NCI-H1048 (cell line): ENCODE data around the gene ZNF799.
A peak's percentile ranks its signal among the peaks of the same experiment; 100 is the strongest.
"Not testable (repeated sequence)": the region's sequence is repeated elsewhere in the genome, so short reads cannot be mapped to it uniquely, and the experiment has no call there.

Experiments used
- DNase-seq: peaks from one replicate; lab custom pipeline; 2025; lab: John Stamatoyannopoulos, UW

ZNF799 gene

DNA sequence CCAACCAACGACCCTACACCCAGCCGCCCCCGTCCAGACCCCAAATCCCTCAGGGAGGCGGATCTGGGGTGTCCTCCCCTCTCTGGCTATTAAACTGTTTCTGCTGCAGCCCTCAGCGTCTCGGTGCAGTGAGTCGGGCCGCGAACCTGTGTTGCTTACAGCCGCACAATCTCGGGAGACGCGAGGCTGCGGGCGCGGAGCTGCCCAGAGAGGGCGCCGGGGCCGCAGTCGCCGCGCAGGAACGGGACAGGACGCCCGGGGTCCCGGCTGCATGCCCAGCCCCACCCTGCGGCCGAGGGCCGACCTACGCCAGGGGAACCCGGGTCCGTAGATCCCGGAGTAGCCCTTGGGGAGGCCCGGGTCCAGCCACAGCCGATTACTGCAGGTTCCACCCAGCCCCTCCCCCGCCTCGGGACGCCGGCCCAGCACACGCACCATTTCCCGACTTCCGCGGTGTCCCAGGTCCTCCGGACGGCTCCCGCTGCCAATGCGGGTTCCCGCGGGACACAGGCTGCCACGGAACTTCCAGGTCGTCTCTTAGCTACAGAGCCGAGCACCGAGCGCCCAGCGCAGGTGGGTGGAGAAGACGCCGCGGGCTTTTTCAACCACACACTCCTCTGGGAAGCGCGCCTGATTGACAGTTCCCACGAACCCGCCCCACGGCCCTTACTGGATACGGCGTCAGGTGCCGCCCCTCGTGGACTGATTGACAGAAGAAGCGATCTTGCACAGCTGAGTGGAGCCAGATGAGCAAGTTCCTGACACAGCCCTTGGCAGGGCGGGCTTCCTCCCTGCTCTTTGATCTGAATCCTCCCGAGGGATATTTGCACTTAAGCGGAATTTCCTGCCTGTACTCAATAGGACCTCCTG, at the start of gene ZNF799:
Gene ZNF799 (minus strand): TSS at position 639 of the 870 bp plus-strand sequence. CDS start 201 bp downstream, at position 438.
- DNase-seq, result peak; percentile 87

DNA sequence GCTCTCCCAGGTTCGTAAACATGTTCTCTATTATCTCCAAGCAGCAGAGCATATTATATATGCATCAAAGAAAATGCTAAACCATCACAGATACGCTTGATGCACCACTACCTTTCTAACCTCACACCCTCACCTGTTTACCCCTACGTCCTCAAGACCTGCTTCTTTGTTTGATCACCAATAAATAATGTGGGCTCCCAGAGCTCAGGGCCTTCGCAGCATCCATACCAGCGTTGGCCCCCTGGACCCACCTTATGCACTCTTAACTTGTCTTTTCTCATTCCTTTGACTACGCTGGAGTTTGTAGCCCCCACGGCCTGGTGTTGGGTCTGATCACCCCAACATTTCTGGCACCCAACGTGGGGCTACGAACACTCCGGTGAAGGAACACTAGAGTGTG, 49.8 kb upstream of the ZNF799 start:
- no peak for DNase-seq

GRCh38 chr19:12448808-12449207, 47.7 kb upstream of the ZNF799 start:
- no peak for DNase-seq

DNA sequence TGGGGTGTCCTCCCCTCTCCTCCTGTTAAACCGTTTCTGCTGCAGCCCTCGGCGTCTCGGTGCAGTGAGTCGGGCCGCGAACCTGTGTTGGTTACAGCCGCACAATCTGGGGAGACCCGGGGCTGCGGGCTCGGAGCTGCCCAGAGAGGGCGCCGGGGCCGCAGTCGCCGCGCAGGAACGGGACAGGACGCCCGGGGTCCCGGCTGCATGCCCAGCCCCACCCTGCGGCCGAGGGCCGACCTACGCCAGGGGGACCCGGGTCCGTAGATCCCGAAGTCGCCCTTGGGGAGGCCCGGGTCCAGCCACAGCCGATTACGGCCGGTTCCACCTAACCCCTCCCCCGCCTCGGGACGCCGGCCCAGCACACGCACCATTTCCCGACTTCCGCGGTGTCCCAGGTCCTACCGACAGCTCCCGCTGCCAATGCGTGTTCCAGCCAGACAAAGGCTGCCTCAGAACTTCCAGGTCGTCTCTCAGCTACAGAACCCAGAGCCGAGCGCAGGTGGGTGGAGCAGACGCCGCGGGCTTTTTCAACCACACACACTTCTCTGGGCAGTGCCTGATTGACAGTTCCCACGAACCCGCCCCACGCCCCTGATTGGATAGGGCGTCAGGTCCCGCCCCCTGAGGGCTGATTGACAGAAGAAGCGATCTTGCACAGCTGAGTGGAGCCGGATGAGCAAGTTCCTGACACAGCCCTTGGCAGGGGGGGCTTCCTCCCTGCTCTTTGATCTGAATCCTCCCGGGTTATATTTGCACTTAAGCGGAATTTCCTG, 39.7 kb upstream of the ZNF799 start, which contains the start of gene ZNF443:
Gene ZNF443 (minus strand): TSS at position 481 of the 776 bp plus-strand sequence. CDS start 107 bp downstream, at position 374.
- DNase-seq, result peak; percentile 96

DNA sequence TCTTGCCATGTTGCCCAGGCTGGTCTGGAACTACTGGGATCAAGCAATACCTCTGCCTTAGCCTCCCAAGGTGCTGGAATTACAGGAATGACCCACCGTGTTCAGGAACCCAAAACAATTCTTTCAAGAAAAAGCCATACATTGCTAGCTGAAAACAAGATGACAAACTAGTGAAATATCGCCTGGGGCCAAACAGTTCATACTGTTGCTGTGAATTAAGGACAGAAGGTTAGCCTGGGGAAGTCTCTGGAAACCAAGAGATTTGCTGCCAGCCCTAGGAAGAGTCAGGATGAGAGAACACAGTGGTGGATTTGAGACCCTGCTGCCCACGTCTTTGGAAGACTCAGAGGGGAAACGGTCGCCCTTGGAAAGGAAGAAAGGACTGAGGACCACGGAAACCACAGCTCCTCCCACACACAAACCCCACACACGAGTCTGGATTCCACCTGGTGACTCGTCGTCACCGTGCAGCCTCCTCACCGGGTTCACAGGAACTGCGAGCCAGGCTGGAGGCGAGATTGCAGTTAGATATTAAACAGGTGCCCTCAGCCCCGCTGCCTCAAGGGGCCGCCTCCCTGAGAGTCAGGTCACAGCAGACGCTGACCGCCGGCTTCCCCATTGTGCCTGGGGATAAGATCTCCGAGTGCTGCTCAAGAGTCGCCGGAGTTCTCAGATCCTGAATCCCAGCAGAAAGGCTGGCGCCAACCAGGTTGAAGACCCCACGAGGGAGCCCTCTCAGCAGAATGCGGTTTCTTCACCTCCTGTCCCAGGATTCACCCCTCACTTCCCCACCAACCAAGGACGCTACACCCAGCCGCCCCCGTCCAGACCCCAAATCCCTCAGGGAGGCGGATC, 38.8 kb upstream of the ZNF799 start:
- DNase-seq, result not testable (repeated sequence)

GRCh38 chr19:12430726-12431299, 29.7 kb upstream of the ZNF799 start:
- DNase-seq, result not testable (repeated sequence)

GRCh38 chr19:12425888-12426274, 24.8 kb upstream of the ZNF799 start:
- no peak for DNase-seq

DNA sequence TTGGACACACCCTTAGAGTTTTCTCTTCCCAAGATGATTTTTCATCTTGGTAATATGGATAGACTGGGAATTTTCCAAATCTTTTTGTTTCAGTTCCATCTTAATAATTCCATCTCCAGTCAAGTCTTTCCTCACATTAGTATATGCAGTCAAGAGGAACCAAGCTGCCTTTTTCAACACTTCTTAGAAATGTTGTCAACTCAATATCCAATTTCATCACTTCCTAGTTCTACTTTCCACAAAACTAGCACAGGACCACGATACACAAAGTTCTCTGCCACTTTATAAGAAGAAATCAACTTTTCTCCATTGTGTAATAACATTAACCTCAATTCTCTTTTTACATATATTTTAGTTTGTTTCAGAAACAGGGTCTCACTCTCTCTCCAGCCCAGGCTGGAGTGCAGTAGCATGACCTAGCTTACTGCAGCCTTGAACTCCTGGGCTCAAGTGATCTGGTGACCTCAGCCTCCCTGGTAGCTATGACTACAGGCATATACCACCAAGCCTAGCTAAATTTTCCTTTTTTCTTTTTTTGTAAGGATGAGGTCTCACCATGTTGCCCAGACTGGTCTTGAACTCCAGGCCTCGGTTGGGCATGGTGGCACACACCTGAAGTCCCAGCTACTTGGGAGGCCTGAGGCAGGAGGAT, 24.3 kb upstream of the ZNF799 start:
- no peak for DNase-seq

GRCh38 chr19:12417273-12417672, 16.2 kb upstream of the ZNF799 start:
- not testable (repeated sequence) for DNase-seq

GRCh38 chr19:12411893-12412292, 10.8 kb upstream of the ZNF799 start:
- no peak for DNase-seq

- not testable (repeated sequence) for DNase-seq
These were observed 1.0 kb downstream of the ZNF799 start for GRCh38 chr19:12399901-12400632.

- not testable (repeated sequence) for DNase-seq
These were observed 9.9 kb downstream of the ZNF799 start for GRCh38 chr19:12391148-12391547.

DNA sequence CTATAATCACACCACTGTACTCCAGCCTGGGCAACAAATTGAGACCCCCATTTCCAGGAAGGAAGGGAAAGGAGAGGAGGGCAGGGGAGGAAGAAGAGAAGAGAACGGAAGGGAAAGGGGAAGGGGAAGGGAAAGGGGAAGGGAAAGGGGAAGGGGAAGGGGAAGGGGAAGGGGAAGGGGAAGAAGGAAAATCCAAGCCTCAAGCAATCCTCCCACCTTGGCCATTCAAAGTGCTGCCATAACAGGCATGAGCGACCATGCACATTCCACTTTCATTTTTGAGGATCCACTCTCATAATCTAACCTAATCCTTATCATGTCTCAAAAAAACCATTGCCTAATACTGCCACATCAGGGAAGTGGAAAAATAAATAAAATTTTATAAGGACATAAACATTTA, 14.7 kb downstream of the ZNF799 start:
- not testable (repeated sequence) for DNase-seq

DNA sequence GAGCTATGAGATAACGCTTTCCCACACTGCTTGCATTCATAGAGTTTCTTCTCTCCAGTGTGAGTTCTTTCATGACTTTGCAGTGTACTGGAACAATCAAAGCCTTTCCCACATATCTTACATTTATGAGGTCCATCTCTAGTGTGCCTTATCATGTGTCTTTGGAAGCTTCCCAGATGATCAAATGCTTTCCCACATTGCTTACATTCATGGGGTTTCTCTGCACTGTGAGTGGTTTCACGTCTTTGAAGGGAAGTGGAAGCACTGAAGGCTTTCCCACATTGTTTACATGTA, 20.7 kb downstream of the ZNF799 start:
- no peak for DNase-seq

- no peak for DNase-seq
These were observed 21.2 kb downstream of the ZNF799 start for GRCh38 chr19:12379732-12380443.

- no peak for DNase-seq
These were observed 27.0 kb downstream of the ZNF799 start for GRCh38 chr19:12374026-12374425.

DNA sequence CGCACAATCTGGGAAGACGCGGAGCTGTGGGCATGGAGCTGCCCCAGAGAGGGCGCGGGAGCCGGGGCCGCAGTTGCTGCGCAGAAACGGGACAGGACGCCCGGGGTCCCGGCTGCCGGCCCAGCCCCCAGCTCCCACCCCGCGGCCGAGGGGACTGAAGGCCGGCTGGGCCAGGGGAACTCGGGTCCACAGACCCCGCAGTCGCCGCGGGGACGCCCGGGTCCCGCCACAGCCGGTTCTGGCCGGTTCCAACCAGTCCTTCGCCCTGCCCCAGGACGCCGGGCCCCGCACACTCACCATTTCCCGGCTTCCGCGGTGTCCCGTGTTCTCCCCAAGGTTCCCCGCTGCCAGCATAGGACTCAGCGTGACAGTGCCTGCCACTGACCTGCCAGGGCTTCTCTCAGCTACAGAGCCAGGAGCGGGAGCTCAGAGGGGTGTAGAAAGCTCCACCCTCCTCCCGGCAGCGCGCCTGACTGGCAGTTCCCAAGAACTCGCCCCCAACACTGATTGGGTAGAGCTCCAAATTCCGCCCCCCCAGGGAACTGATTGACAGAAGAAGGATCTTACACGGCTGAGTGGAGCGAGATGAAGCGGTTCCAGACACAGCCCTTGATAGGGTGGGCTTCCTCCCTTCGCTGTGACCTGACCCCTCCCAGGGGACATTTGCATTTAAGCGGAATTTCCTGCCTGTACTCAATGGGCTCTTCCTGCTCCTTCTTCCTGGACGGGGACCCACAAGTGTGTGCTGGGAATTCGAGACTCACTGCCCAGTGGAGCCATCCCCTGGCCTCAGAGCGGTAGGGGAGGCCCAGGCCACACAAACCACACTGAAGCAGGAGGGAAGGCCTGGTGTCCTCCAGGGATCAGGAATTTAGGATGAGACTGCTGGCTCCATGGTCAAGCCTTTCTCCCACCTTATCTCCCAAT, 35.6 kb downstream of the ZNF799 start, which contains the start of gene ZNF442:
Gene ZNF442 (minus strand): TSS at position 448 of the 927 bp plus-strand sequence. CDS start 2,052 bp downstream, outside the sequence.
- peak; percentile 91 for DNase-seq

DNA sequence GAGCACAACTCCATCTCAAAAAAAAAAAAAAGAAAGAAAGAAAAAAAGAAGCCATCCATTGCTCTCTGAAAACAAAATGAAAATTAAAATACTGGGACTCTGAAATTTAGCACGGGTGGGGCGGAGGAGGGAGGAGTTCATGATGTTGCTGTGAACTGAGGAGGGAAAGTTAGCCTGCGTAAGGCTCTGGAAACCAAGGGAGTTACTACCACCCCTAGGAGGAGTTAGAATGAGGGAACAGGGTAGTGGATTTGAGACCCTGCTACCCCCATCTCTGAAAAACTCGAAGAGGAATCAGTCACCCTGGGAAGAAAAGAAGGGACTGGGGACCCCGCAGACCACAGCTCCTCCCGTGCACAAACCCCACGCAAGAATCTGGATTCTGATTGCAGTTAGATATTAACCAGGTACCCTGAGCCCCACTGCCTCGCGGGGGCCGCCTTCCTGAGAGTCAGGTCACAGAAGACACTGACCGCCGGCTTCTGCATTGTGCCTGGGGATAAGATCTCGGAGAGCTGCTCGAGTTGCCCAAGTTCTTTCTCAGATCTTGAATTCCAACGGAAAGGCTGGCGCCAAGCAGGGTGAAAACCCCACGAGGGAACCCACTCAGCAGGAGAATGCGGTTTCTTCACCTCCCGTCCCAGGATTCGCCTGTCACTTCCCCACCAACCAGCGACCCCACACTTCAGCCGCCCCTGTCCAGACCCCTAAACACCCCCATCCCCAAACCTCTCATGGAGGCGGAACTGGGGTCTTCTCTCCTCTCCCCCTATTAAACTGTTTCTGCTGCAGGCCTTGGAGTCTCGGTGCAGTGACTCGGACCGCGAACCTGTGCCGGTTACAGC, 36.5 kb downstream of the ZNF799 start:
- DNase-seq, result no peak
